K562 (cell line): ENCODE results near the gene CPNE2. TPM values are rescaled to one million over a fixed set of nuclear protein-coding genes. Genes with fewer than 3 reads are reported as not detected.

ENCODE experiments used
- ATAC-seq: fragments of 200-7000 bp; cut with Tn5 transposase; 3 replicates; pipeline ENCODE4 v1.9.1; 2020; ENCODE audit warnings: moderate library complexity
- BruUV-seq: library from RNA; stranded (reverse); fragments of 400-500 nt; replicated peaks from 2 replicates; lab custom pipeline; 2021; lab: Mats Ljungman, UMichigan
- CTCF ChIA-PET: fragments of 300-600 bp; formaldehyde crosslinking; extraction: SDS; loops from one replicate; lab custom pipeline; 2021; ENCODE audit warnings: low intra/inter-chr PET ratio; lab: Yijun Ruan, JAX
- POLR2A ChIA-PET: fragments of 300-600, 350-650 bp; sonication (Branson Sonifier 250); formaldehyde crosslinking; extraction: SDS; loops from one replicate; lab custom pipeline; 2021; ENCODE audit warnings: antibody characterized with exemption, inconsistent platforms; lab: Yijun Ruan, JAX
- DNase-seq, 4 experiments: peaks; one replicate each; pipeline versions ENCODE4 v3.0.0 to v3.0.0-alpha.2; 2011 to 2018; ENCODE audit warnings: low spot score in 3 of 4, mixed read lengths in 3 of 4; ENCODE audit errors: extremely low read depth in 1 of 4
- FAIRE-seq: peaks from 2 replicates; lab custom pipeline; 2011; peaks lifted over from hg19 to GRCh38; lab: Jason Lieb, UNC
- H2AFZ ChIP-seq: 2 replicates; pipeline ENCODE4 v1.6.0; 2011; ENCODE audit warnings: low read depth, low read length, control low read depth, inconsistent platforms
- H3K27ac ChIP-seq: fragments of 200-600 bp; 3 replicates; pipeline ENCODE4 v1.8.0; 2011; ENCODE audit warnings: low read depth, mild to moderate bottlenecking, control low read depth, inconsistent platforms, low read length, moderate library complexity, mixed read lengths; ENCODE audit errors: extremely low read depth
- H3K27me3 ChIP-seq, 2 experiments: fragments of 300-600 bp in 1 of 2; 2 replicates in 1 of 2; 3 replicates in 1 of 2; pipeline versions ENCODE4 v1.6.0 to v1.8.0; 2011; ENCODE audit warnings: inconsistent platforms in 2 of 2, low read length in 2 of 2, mild to moderate bottlenecking in 1 of 2, mixed read lengths in 1 of 2, moderate library complexity in 1 of 2; ENCODE audit not compliant: control insufficient read depth in 2 of 2, insufficient read depth in 2 of 2
- H3K36me3 ChIP-seq: fragments of 300-600 bp; 3 replicates; pipeline ENCODE4 v1.8.0; 2011; ENCODE audit warnings: mild to moderate bottlenecking, low read length, inconsistent platforms; ENCODE audit not compliant: control insufficient read depth, insufficient read depth
- H3K4me1 ChIP-seq, 2 experiments: fragments of 200-600 bp in 1 of 2; replicated peaks in 1 of 2; 2 replicates in 1 of 2; 3 replicates in 1 of 2; pipeline versions ENCODE4 v1.5.1 to v1.8.0; 2011; ENCODE audit warnings: inconsistent platforms in 2 of 2, low read length in 2 of 2, mild to moderate bottlenecking in 1 of 2, mixed read lengths in 1 of 2, moderate library complexity in 1 of 2; ENCODE audit not compliant: control insufficient read depth in 2 of 2, insufficient read depth in 2 of 2
- H3K4me2 ChIP-seq: 2 replicates; pipeline ENCODE4 v1.6.1; 2011; ENCODE audit warnings: low read length, control low read depth, inconsistent platforms, mixed read lengths; ENCODE audit not compliant: insufficient read depth
- H3K4me3 ChIP-seq: fragments of 200-600 bp; sonication (generic), shearing (Covaris generic); 2 replicates; pipeline ENCODE4 v1.5.1; 2016; ENCODE audit warnings: control low read depth, inconsistent platforms
- H3K79me2 ChIP-seq: fragments of 200-600 bp; 3 replicates; pipeline ENCODE4 v1.8.0; 2011; ENCODE audit warnings: low read length, inconsistent platforms; ENCODE audit not compliant: control insufficient read depth, insufficient read depth
- H3K9ac ChIP-seq, 2 experiments: 2 replicates each; pipeline versions ENCODE4 v1.6.0 to v1.6.1; 2011; ENCODE audit warnings: low read depth in 2 of 2, low read length in 2 of 2, control low read depth in 1 of 2, inconsistent platforms in 1 of 2, mild to moderate bottlenecking in 1 of 2, mixed read lengths in 1 of 2; ENCODE audit not compliant: insufficient read depth in 1 of 2
- H3K9me1 ChIP-seq: one replicate; pipeline ENCODE4 v1.6.0; 2011; ENCODE audit warnings: inconsistent platforms, mild to moderate bottlenecking, low read length, moderate library complexity; ENCODE audit not compliant: control insufficient read depth, insufficient read depth
- H3K9me3 ChIP-seq: replicated peaks from 2 replicates; pipeline ENCODE4 v1.5.1; 2011; ENCODE audit warnings: low read depth, low read length, inconsistent platforms; ENCODE audit not compliant: control insufficient read depth, insufficient read depth
- H4K20me1 ChIP-seq: replicated peaks from 2 replicates; pipeline ENCODE4 v1.6.1; 2011; ENCODE audit warnings: low read length, inconsistent platforms, mixed read lengths; ENCODE audit not compliant: control insufficient read depth, insufficient read depth
- DIDO1 ChIP-seq: fragments of 450-650 bp; IDR thresholded peaks from 2 replicates; pipeline ENCODE4 v1.6.1; 2016; ENCODE audit warnings: low read depth, missing biosample characterization, missing genetic modification characterization
- FOXA3 ChIP-seq, 2 experiments: fragments of 450-650 bp in 1 of 2; sonication (generic) in 1 of 2; formaldehyde crosslinking; IDR thresholded peaks in 1 of 2; conservative IDR thresholded peaks in 1 of 2; 2 replicates each; pipeline versions ENCODE4 v1.4.0 to v1.8.0; 2020 to 2022; ENCODE audit warnings: mild to moderate bottlenecking in 2 of 2, missing genetic modification reagents in 1 of 2
- KHSRP ChIP-seq: fragments of 450-650 bp; IDR thresholded peaks from 2 replicates; pipeline ENCODE4 v1.6.1; 2017
- NCOA6 ChIP-seq: fragments of 450-650 bp; IDR thresholded peaks from 2 replicates; pipeline ENCODE4 v1.6.1; 2017; ENCODE audit warnings: mild to moderate bottlenecking
- NFYB ChIP-seq: IDR thresholded peaks from 2 replicates; pipeline ENCODE4 v1.6.1; 2011; ENCODE audit warnings: mild to moderate bottlenecking, moderate library complexity; ENCODE audit not compliant: insufficient read length; ENCODE audit errors: extremely low read depth
- NUFIP1 ChIP-seq: fragments of 450-650 bp; IDR thresholded peaks from 2 replicates; pipeline ENCODE4 v1.6.1; 2018; ENCODE audit not compliant: partially characterized antibody
- RNF2 ChIP-seq: sonication (generic); IDR thresholded peaks from 2 replicates; pipeline ENCODE4 v1.6.1; 2016
- TAF9B ChIP-seq: fragments of 450-650 bp; IDR thresholded peaks from 2 replicates; pipeline ENCODE4 v1.6.1; 2018; ENCODE audit warnings: mild to moderate bottlenecking; ENCODE audit not compliant: partially characterized antibody
- XRCC5 ChIP-seq: fragments of 200-400 bp; formaldehyde crosslinking; IDR thresholded peaks from 2 replicates; pipeline ENCODE4 v1.6.1; 2017; ENCODE audit warnings: low read depth, mild to moderate bottlenecking, low read length
- YBX1 ChIP-seq: fragments of 450-650 bp; IDR thresholded peaks from 2 replicates; pipeline ENCODE4 v1.7.1; 2016; ENCODE audit warnings: mild to moderate bottlenecking
- ZNF239 ChIP-seq: fragments of 250-450 bp; sonication (Bioruptor Pico); IDR thresholded peaks from 2 replicates; pipeline ENCODE4 v1.4.0; 2020; ENCODE audit warnings: mild to moderate bottlenecking
- ZNF282 ChIP-seq: sonication (generic); formaldehyde crosslinking; IDR thresholded peaks from 2 replicates; pipeline ENCODE4 v1.8.1; 2023; ENCODE audit warnings: missing genetic modification reagents
- ZNF316 ChIP-seq: fragments of 450-650 bp; IDR thresholded peaks from 2 replicates; pipeline ENCODE4 v1.6.1; 2016
- ZNF41 ChIP-seq: fragments of 250-450 bp; sonication (Bioruptor Pico); conservative IDR thresholded peaks from 2 replicates; pipeline ENCODE4 v1.4.0; 2020; ENCODE audit warnings: mild to moderate bottlenecking
- ZNF717 ChIP-seq: fragments of 250-450 bp; sonication (Bioruptor Pico); IDR thresholded peaks from 2 replicates; pipeline ENCODE4 v1.5.0; 2021
- WGBS: fragments of 100-300 bp; shearing (Covaris generic); methylation state at CpG from one replicate; pipeline ENCODE4 v1.1.6; 2016; ENCODE audit warnings: low coverage, mixed read lengths; ENCODE audit not compliant: insufficient coverage; ENCODE audit errors: missing lambda C conversion rate; 5-methylcytosine and 5-hydroxymethylcytosine counted together
- in situ Hi-C: fragments of 300-500 bp; cut with MboI; formaldehyde crosslinking; loops from 4 replicates; pipeline ENCODE4 v1.15.0; 2018; ENCODE audit warnings: inconsistent platforms, mixed read lengths
- intact Hi-C: fragments of 100-400 bp; cut with micrococcal nuclease; formaldehyde crosslinking; loops from 2 replicates; pipeline ENCODE4 v1.14.2; 2022
- polyA plus RNA-seq, 8 experiments: library from polyadenylated mRNA; depleted of rRNA in 4 of 8; stranded (reverse) in 5 of 8; unstranded in 3 of 8; fragments of >200 nt; fragmentation: Nextera tagmentation in 2 of 8; fragmentation: Illumina TruSeq in 1 of 8; extraction: Ambion mirVana in 2 of 8; extraction: Trizol in 1 of 8; gene quantifications; 2 replicates each; pipeline versions ENCODE4 v1.2.1 to v1.2.3, GENCODE V29; 2011 to 2014; ENCODE audit warnings: inconsistent platforms in 1 of 8, missing spikeins in 1 of 8
- total RNA-seq, 7 experiments: library from RNA; depleted of rRNA in 6 of 7; stranded (reverse); fragments of >200 nt in 6 of 7; fragmentation: Illumina TruSeq in 2 of 7; extraction: Trizol in 2 of 7; gene quantifications; 2 replicates each; pipeline versions ENCODE4 v1.2.1 to v1.2.3, GENCODE V29; 2011 to 2021; ENCODE audit warnings: low replicate concordance in 1 of 7
- TF ChIP-seq, protein P1 (sequence below): fragments of 450-650 bp; IDR thresholded peaks from 2 replicates; pipeline ENCODE4 v1.7.1; 2018; ENCODE audit warnings: mild to moderate bottlenecking, low read depth; ENCODE audit not compliant: partially characterized antibody
- TF ChIP-seq, protein P2 (sequence below), 2 experiments: fragments of 200-800 bp in 1 of 2; sonication (Bioruptor generic) in 1 of 2; sonication (generic) in 1 of 2; formaldehyde crosslinking in 1 of 2; IDR thresholded peaks in 1 of 2; conservative IDR thresholded peaks in 1 of 2; 2 replicates each; pipeline versions ENCODE4 v1.5.0 to v1.6.1; 2016 to 2020; ENCODE audit warnings: missing compliant biosample characterization in 1 of 2, missing genetic modification characterization in 1 of 2, missing genetic modification reagents in 1 of 2
- TF ChIP-seq, protein P3 (sequence below): fragments of 250-450 bp; sonication (Bioruptor Pico); IDR thresholded peaks from 2 replicates; pipeline ENCODE4 v1.8.0; 2021; ENCODE audit warnings: mild to moderate bottlenecking, moderate library complexity

CPNE2 gene
- total and polyA plus RNA-seq, 9 of the 15 experiments (the other 6 are each of a cell fraction or from before 2014, with no cell fraction given): 3.0 to 13.9 (median 8.6) TPM

DNA sequence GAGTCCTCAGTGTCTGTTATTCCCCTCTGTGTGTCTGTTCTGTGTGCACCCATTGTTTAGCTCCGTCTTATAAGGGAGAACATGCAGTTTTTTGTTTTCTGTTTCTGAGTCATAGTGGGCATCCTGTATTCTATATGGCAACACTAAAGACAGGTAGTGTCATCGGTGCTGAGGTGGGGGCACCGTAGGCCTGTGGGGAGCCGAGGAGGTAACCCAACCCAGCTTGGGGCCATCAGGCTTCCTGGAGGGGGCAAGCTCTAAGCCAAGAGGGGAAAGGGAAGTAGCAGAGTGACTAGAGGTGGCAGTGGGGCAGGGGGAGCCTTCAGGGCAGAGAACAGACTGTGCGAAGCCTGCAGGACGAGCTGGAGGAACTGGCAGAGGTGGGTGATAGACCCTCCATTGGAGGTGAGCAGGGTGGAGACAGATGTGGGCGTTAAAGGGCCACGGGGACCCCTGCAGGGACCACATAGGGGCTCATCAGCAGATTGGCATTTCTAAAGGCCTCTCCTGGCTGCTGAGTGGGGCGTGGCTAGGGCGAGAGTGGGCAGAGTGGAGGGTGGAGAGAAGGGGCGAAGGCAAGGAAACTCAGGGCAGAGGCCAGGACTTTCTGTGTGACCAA, 36.5 kb downstream of the CPNE2 start:
- H3K9me1 ChIP-seq: no peaks in the 10 kb centered on the region
- no peaks in the 10 kb centered on the region for H3K27me3 ChIP-seq
- 51% methylated on average over 11 of the region's 11 CpGs for WGBS
- ChIA-PET CTCF (no interaction called here), POLR2A (no interaction called here)
- in situ Hi-C loops: no loop called here
- H3K4me3 ChIP-seq: no peak overlapping the region
- no peaks in the 10 kb centered on the region for H3K9me3 ChIP-seq
- no TSS peak for BruUV-seq
- intact Hi-C loops: no loop called here
- H3K4me2 ChIP-seq: no peak overlapping the region
- H2AFZ ChIP-seq: no peak overlapping the region
- ATAC-seq: no peak
- DNase-seq: no peak
- H3K9ac ChIP-seq: 0 out of 4 replicates have a peak overlapping the region, but pooled peaks of 1 of the 2 experiments have one; percentile 43
- no peak overlapping the region for H3K27ac ChIP-seq
- H3K36me3 ChIP-seq: no peaks in the 10 kb centered on the region
- FAIRE-seq: no peak
- peaks cover 2 to 3% of the 10 kb centered on the region in 2 experiments; a peak in 4 of 5 replicates for H3K4me1 ChIP-seq
- no peaks in the 10 kb centered on the region for H4K20me1 ChIP-seq
- no peaks in the 10 kb centered on the region for H3K79me2 ChIP-seq
- TF ChIP-seq, protein P1, sequence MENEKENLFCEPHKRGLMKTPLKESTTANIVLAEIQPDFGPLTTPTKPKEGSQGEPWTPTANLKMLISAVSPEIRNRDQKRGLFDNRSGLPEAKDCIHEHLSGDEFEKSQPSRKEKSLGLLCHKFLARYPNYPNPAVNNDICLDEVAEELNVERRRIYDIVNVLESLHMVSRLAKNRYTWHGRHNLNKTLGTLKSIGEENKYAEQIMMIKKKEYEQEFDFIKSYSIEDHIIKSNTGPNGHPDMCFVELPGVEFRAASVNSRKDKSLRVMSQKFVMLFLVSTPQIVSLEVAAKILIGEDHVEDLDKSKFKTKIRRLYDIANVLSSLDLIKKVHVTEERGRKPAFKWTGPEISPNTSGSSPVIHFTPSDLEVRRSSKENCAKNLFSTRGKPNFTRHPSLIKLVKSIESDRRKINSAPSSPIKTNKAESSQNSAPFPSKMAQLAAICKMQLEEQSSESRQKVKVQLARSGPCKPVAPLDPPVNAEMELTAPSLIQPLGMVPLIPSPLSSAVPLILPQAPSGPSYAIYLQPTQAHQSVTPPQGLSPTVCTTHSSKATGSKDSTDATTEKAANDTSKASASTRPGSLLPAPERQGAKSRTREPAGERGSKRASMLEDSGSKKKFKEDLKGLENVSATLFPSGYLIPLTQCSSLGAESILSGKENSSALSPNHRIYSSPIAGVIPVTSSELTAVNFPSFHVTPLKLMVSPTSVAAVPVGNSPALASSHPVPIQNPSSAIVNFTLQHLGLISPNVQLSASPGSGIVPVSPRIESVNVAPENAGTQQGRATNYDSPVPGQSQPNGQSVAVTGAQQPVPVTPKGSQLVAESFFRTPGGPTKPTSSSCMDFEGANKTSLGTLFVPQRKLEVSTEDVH: no peak
- TF ChIP-seq ZNF239 (CRISPR knock-in tag) (no peak), NUFIP1 (no peak), ZNF41 (CRISPR knock-in tag) (no peak), RNF2 (no peak), TAF9B (no peak), ZNF282 (CRISPR knock-in tag) (no peak), YBX1 (no peak), NFYB (no peak), XRCC5 (no peak), ZNF316 (no peak), ZNF717 (CRISPR knock-in tag) (no peak), KHSRP (no peak), DIDO1 (tag) (no peak), FOXA3 (CRISPR knock-in tag; conservative IDR thresholded peaks at IDR 0.05 in 1 of 2, IDR thresholded peaks at IDR 0.05 in 1 of 2) (no peak), NCOA6 (no peak)
- TF ChIP-seq, protein P2, sequence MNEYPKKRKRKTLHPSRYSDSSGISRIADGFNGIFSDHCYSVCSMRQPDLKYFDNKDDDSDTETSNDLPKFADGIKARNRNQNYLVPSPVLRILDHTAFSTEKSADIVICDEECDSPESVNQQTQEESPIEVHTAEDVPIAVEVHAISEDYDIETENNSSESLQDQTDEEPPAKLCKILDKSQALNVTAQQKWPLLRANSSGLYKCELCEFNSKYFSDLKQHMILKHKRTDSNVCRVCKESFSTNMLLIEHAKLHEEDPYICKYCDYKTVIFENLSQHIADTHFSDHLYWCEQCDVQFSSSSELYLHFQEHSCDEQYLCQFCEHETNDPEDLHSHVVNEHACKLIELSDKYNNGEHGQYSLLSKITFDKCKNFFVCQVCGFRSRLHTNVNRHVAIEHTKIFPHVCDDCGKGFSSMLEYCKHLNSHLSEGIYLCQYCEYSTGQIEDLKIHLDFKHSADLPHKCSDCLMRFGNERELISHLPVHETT (CRISPR knock-in tag; conservative IDR thresholded peaks at IDR 0.05 in 1 of 2, IDR thresholded peaks at IDR 0.05 in 1 of 2): no peak
- TF ChIP-seq, protein P3, sequence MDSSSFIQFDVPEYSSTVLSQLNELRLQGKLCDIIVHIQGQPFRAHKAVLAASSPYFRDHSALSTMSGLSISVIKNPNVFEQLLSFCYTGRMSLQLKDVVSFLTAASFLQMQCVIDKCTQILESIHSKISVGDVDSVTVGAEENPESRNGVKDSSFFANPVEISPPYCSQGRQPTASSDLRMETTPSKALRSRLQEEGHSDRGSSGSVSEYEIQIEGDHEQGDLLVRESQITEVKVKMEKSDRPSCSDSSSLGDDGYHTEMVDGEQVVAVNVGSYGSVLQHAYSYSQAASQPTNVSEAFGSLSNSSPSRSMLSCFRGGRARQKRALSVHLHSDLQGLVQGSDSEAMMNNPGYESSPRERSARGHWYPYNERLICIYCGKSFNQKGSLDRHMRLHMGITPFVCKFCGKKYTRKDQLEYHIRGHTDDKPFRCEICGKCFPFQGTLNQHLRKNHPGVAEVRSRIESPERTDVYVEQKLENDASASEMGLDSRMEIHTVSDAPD (CRISPR knock-in tag): no peak
